Heart left ventricle (tissue), 13 donors: ENCODE data around the gene B3GAT1.

Experiments
- CTCF ChIP-seq, 12 donors: fragments of 200-600 bp; sonication (generic) in 4 of 12; IDR thresholded peaks; one replicate each; pipeline versions ENCODE4 v1.5.0 to v1.8.0; 2018 to 2022; ENCODE audit warnings: antibody characterized with exemption in 12 of 12, mild to moderate bottlenecking in 5 of 12
- POLR2A ChIP-seq, 2 donors: fragments of 450-650 bp; IDR thresholded peaks; one replicate each; pipeline ENCODE4 v1.6.1; 2017; ENCODE audit warnings: antibody characterized with exemption in 2 of 2, mild to moderate bottlenecking in 2 of 2, moderate library complexity in 2 of 2
- donor health status: ischemic (EF 13 %, LVEDD 7.1; RV severe dilation, severe dysfunction).
- donor health status: DM: no; HTN: yes; CAD: no.
- donor health status: DM: no; HTN: no; CAD: no.
- donor health status: ischemic (EF 25% LVEDD 6.9; RV normal size, moderate dysfunction).
- donor health status: ischemic (EF 25% LVEDD 5.7; RV mildly dilated, moderate dysfunction).
- donor health status: ischemic (EF 35%, LVEDD 5.7; RV mildly dilated, moderate dysfunction).
- donor health status: nonischemic (EF 11% LVEDD 7.7; RV severe dilation, severe dysfunction).
- donor health status: DM: yes; HTN: yes; CAD: no.
- donor health status: PGD.
- donor health status: ischemic (EF 29% LVEDD 5.4; RV normal size, mild dysfunction).
- donor health status: nonischemic (EF 23%, LVEDD 6.1; RV moderate dilation, normal function).

GRCh38 chr11:134438542-134439537, 26.8 kb upstream of the B3GAT1 start:
- TF ChIP-seq CTCF (IDR thresholded peaks at IDR 0.05) (no peak), POLR2A (IDR thresholded peaks at IDR 0.05) (no peak)
